Endodermal cell (in vitro differentiated cells): Measurements from ENCODE around the gene NFAT5. TPM values are rescaled to one million over a fixed set of nuclear protein-coding genes. Genes with fewer than 3 reads are reported as not detected.

Experiments used
- DNase-seq: peaks from one replicate; pipeline ENCODE4 v3.0.0-alpha.2; 2017
- H3K27ac ChIP-seq: 2 replicates; pipeline ENCODE4 v1.5.1; 2013; ENCODE audit warnings: mild to moderate bottlenecking, low read depth, low read length, moderate library complexity
- H3K27me3 ChIP-seq: 2 replicates; pipeline ENCODE4 v1.6.1; 2013; ENCODE audit warnings: mild to moderate bottlenecking, low read length, moderate library complexity; ENCODE audit not compliant: insufficient read depth, control insufficient read depth, poor library complexity, severe bottlenecking
- H3K36me3 ChIP-seq: 2 replicates; pipeline ENCODE4 v1.7.0; 2013; ENCODE audit warnings: mild to moderate bottlenecking, low read length, moderate library complexity; ENCODE audit not compliant: control insufficient read depth, insufficient read depth
- H3K4me1 ChIP-seq: one replicate; pipeline ENCODE4 v1.7.0; 2013; ENCODE audit warnings: low read length; ENCODE audit not compliant: control insufficient read depth, insufficient read depth
- H3K4me3 ChIP-seq: 2 replicates; pipeline ENCODE4 v1.5.1; 2013; ENCODE audit warnings: mild to moderate bottlenecking, low read length, moderate library complexity
- H3K9ac ChIP-seq: 2 replicates; pipeline ENCODE4 v1.6.1; 2013; ENCODE audit warnings: mild to moderate bottlenecking, low read length, moderate library complexity; ENCODE audit not compliant: poor library complexity, severe bottlenecking; ENCODE audit errors: extremely low read depth
- H3K9me3 ChIP-seq: 2 replicates; pipeline ENCODE4 v1.6.1; 2013; ENCODE audit warnings: mild to moderate bottlenecking, low read length, moderate library complexity; ENCODE audit not compliant: control insufficient read depth
- H3K27ac Mint-ChIP-seq: 2 replicates; pipeline ENCODE4 v1.8.0; 2020; ENCODE audit warnings: mixed read lengths
- H3K27me3 Mint-ChIP-seq: 2 replicates; pipeline ENCODE4 v1.8.0; 2021; ENCODE audit warnings: mild to moderate bottlenecking, mixed read lengths; ENCODE audit not compliant: insufficient read depth
- H3K36me3 Mint-ChIP-seq: 2 replicates; pipeline ENCODE4 v1.8.0; 2020; ENCODE audit warnings: low read depth, mixed read lengths
- H3K4me1 Mint-ChIP-seq: 2 replicates; pipeline ENCODE4 v1.8.0; 2020; ENCODE audit warnings: mixed read lengths
- H3K4me3 Mint-ChIP-seq: 2 replicates; pipeline ENCODE4 v1.8.0; 2020; ENCODE audit warnings: mild to moderate bottlenecking, moderate library complexity, mixed read lengths
- H3K9me3 Mint-ChIP-seq: 2 replicates; pipeline ENCODE4 v1.8.0; 2020; ENCODE audit warnings: mild to moderate bottlenecking, mixed read lengths
- WGBS, 2 experiments: methylation state at CpG; one replicate each; pipeline versions ENCODE4 v1.1.5 to v1.1.7; 2013; ENCODE audit warnings: missing lambda C conversion rate in 2 of 2, mixed read lengths in 1 of 2; ENCODE audit not compliant: insufficient coverage in 1 of 2, insufficient read length in 1 of 2; 5-methylcytosine and 5-hydroxymethylcytosine counted together
- total RNA-seq, 2 donors: library from RNA; stranded (reverse); fragmentation: NEBNext Ultra II Directional in 1 of 2; extraction: Animal tissue kit (Norgen Biotek cat#: 25700) in 1 of 2; gene quantifications; 2 replicates in 1 of 2; 3 replicates in 1 of 2; pipeline ENCODE4 v1.2.1, GENCODE V29; 2021
- TF ChIP-seq, protein P1 (sequence below): fragments of 200-600 bp; sonication (generic); conservative IDR thresholded peaks from 2 replicates; pipeline ENCODE4 v1.5.0; 2021; ENCODE audit warnings: antibody characterized with exemption, mild to moderate bottlenecking

The NFAT5 gene
- total RNA-seq, 2 donors from 2014 or later, result 38.8 to 40.3 TPM

DNA sequence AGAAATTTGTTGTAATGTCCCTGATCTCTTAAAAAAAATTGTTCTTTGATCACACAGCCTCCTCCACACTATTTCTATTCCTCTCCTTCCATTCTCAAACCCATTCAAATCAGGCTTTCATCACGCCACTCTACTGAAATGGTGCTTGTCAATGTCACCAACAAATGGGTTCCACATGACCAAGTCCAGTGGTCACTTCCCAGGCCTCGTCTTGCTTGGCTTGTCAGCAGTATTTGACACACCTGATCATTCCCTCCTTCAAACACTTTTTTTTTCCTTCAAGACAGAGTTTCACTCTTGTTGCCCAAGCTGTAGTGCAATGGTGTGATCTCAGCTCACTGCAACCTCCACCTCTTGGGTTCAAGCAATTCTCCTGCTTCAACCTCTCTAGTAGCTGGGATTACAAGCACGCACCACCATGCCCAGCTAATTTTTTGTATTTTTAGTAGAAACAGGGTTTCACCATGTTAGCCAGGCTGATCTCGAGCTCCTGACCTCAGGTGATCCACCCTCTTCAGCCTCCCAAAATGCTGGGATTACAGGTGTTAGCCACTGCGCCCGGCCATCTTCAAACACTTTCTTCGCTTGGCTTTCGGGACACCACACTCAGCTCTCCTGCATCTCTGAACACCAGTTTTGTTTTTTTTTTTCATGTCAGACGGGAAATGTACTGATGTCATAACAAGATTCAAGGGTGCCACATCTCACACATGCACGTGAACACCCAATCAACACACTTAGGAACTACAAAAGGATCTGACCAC lies 142.3 kb downstream of the NFAT5 start:
- Histone ChIP-seq H3K27ac (no peak overlapping the region), H3K9ac (no peak overlapping the region), H3K9me3 (no peaks in the 10 kb centered on the region), H3K4me3 (no peak overlapping the region), H3K4me1 (no peaks in the 10 kb centered on the region), H3K27me3 (no peaks in the 10 kb centered on the region), H3K36me3 (peaks cover 47% of the 10 kb centered on the region)
- Mint-ChIP-seq H3K27me3 (no peaks in the 10 kb centered on the region), H3K9me3 (no peaks in the 10 kb centered on the region), H3K4me3 (no peak overlapping the region), H3K36me3 (peaks cover 41% of the 10 kb centered on the region), H3K4me1 (no peaks in the 10 kb centered on the region), H3K27ac (peak overlapping the region; percentile 33)
- TF ChIP-seq, protein P1, sequence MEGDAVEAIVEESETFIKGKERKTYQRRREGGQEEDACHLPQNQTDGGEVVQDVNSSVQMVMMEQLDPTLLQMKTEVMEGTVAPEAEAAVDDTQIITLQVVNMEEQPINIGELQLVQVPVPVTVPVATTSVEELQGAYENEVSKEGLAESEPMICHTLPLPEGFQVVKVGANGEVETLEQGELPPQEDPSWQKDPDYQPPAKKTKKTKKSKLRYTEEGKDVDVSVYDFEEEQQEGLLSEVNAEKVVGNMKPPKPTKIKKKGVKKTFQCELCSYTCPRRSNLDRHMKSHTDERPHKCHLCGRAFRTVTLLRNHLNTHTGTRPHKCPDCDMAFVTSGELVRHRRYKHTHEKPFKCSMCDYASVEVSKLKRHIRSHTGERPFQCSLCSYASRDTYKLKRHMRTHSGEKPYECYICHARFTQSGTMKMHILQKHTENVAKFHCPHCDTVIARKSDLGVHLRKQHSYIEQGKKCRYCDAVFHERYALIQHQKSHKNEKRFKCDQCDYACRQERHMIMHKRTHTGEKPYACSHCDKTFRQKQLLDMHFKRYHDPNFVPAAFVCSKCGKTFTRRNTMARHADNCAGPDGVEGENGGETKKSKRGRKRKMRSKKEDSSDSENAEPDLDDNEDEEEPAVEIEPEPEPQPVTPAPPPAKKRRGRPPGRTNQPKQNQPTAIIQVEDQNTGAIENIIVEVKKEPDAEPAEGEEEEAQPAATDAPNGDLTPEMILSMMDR, result no peak
- peak; percentile 13 for DNase-seq
- WGBS, 2 experiments, result 92 to 93% methylated on average over 9 to 10 of the region's 10 CpGs

DNA sequence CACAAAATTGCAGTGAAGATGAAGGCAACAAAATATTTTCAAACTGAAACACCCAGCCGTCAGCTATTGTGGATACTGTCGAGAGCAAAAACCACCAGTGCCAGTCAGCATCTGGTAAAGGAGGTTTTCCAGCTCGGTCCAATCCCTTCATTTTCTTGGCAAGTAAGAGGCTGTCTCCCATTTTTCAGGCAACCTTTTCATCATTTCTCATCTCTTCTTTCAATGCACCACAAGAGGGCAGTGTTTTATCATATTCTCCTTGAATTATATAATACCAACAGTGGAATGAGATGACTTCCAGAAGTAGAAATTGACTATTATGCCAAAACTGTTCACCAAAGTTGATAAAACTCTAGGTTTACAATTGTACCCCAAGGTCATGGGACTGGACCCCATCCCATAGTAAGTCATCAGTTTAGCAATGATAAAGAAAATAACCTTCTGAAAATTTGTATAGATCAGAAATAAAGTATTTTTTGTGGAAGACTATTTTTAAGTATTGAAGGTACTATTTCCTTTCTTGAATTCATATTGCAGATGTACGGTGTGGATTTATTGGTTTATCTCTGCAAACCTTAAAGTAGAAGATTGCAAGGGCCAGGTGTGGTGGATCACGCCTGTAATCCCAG lies 143.8 kb downstream of the NFAT5 start:
- Histone ChIP-seq H3K9ac (no peak overlapping the region), H3K36me3 (peaks cover 38% of the 10 kb centered on the region), H3K4me1 (no peaks in the 10 kb centered on the region), H3K27ac (no peak overlapping the region), H3K4me3 (no peak overlapping the region), H3K27me3 (no peaks in the 10 kb centered on the region), H3K9me3 (no peaks in the 10 kb centered on the region)
- H3K4me1 Mint-ChIP-seq, result no peaks in the 10 kb centered on the region
- H3K27ac Mint-ChIP-seq, result no peak overlapping the region
- H3K4me3 Mint-ChIP-seq, result no peak overlapping the region
- DNase-seq, result no peak
- no peaks in the 10 kb centered on the region for H3K9me3 Mint-ChIP-seq
- peaks cover 48% of the 10 kb centered on the region for H3K36me3 Mint-ChIP-seq
- H3K27me3 Mint-ChIP-seq, result no peaks in the 10 kb centered on the region
- WGBS, 2 experiments, result 75 to 77% methylated on average over 4 to 5 of the region's 5 CpGs
- TF ChIP-seq, protein P1, result peak; percentile 83

DNA sequence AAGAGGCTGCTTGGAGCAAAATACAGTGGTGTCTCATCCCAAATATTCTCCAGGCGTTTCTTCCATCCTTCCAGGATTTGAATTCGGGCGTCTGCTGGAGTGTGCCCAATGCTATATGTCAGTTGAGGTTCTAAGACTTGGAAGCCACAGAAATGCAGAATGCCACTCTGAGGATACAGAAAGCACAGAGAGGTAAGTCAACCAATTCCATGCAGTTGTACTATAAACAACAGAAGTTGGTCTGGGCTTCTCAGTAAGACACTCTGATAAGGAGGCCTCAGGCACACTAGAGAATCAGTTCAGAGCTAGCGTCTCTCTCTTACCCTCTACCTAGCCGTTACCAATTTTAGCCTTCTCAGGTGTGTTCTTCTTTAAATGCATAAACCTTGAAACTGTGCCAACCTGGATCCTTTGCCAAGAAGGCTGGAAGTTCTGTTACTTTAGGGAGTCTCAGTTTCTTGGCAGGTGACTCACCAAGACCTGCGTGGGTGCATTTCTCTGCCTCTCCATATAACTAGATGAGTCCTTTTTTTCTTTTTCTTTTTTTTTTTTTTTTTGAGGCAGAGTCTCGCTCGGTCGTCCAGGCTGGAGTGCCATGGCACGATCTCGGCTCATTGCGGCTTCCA lies 145.5 kb downstream of the NFAT5 start:
- H3K9me3 Mint-ChIP-seq, result no peaks in the 10 kb centered on the region
- H3K27ac Mint-ChIP-seq, result no peak overlapping the region
- H3K9me3 ChIP-seq, result no peaks in the 10 kb centered on the region
- H3K4me1 Mint-ChIP-seq, result no peaks in the 10 kb centered on the region
- H3K36me3 ChIP-seq, result peaks cover 34% of the 10 kb centered on the region
- 93 to 95% methylated on average over 11 to 12 of the region's 12 CpGs for WGBS, 2 experiments
- H3K27me3 Mint-ChIP-seq, result no peaks in the 10 kb centered on the region
- H3K4me3 ChIP-seq, result no peak overlapping the region
- TF ChIP-seq, protein P1, result no peak
- no peak for DNase-seq
- H3K36me3 Mint-ChIP-seq, result peaks cover 55% of the 10 kb centered on the region
- H3K27me3 ChIP-seq, result no peaks in the 10 kb centered on the region
- no peak overlapping the region for H3K27ac ChIP-seq
- H3K4me1 ChIP-seq, result no peaks in the 10 kb centered on the region
- no peak overlapping the region for H3K9ac ChIP-seq
- no peak overlapping the region for H3K4me3 Mint-ChIP-seq
